Astrocyte (in vitro differentiated cells and primary cell): ENCODE measurements around the gene TTYH1. TPM values are rescaled to one million over a fixed set of nuclear protein-coding genes. Genes with fewer than 3 reads are reported as not detected.

Source experiments
- DNase-seq: peaks from one replicate; pipeline ENCODE4 v3.0.0-alpha.2; 2010; ENCODE audit warnings: low read depth
- FAIRE-seq: peaks from 2 replicates; lab custom pipeline; 2011; peaks lifted over from hg19 to GRCh38; lab: Jason Lieb, UNC
- H2AFZ ChIP-seq: 2 replicates; pipeline ENCODE4 v1.6.0; 2012; ENCODE audit warnings: low read depth, low read length, inconsistent platforms
- H3K27ac ChIP-seq: 2 replicates; pipeline ENCODE4 v1.5.1; 2011; ENCODE audit warnings: low read depth, low read length, inconsistent platforms
- H3K27me3 ChIP-seq: 2 replicates; pipeline ENCODE4 v1.6.0; 2011; ENCODE audit warnings: low read length, inconsistent platforms; ENCODE audit not compliant: insufficient read depth
- H3K36me3 ChIP-seq: 2 replicates; pipeline ENCODE4 v1.5.1; 2011; ENCODE audit warnings: low read length, inconsistent platforms; ENCODE audit not compliant: insufficient read depth
- H3K4me1 ChIP-seq: 2 replicates; pipeline ENCODE4 v1.5.1; 2011; ENCODE audit warnings: low read length, inconsistent platforms; ENCODE audit not compliant: insufficient read depth
- H3K4me2 ChIP-seq: 2 replicates; pipeline ENCODE4 v1.6.0; 2012; ENCODE audit warnings: low read length, inconsistent platforms
- H3K4me3 ChIP-seq: 2 replicates; pipeline ENCODE4 v1.5.1; 2011; ENCODE audit warnings: low read depth, mild to moderate bottlenecking, low read length, inconsistent platforms; ENCODE audit not compliant: insufficient read depth
- H3K79me2 ChIP-seq: 2 replicates; pipeline ENCODE4 v1.6.0; 2012; ENCODE audit warnings: mild to moderate bottlenecking, low read length, inconsistent platforms; ENCODE audit not compliant: insufficient read depth
- H3K9ac ChIP-seq: 2 replicates; pipeline ENCODE4 v1.6.0; 2012; ENCODE audit warnings: mild to moderate bottlenecking, low read length, inconsistent platforms
- H3K9me3 ChIP-seq: 2 replicates; pipeline ENCODE4 v1.5.1; 2012; ENCODE audit warnings: low read depth, mild to moderate bottlenecking, low read length, inconsistent platforms; ENCODE audit not compliant: insufficient read depth
- H4K20me1 ChIP-seq: 2 replicates; pipeline ENCODE4 v1.6.0; 2012; ENCODE audit warnings: low read length, inconsistent platforms; ENCODE audit not compliant: insufficient read depth
- H3K27ac Mint-ChIP-seq: one replicate; pipeline ENCODE4 v1.8.0; 2021; ENCODE audit warnings: mild to moderate bottlenecking, mixed read lengths; ENCODE audit not compliant: unreplicated experiment
- H3K27me3 Mint-ChIP-seq: one replicate; pipeline ENCODE4 v1.8.0; 2021; ENCODE audit warnings: low read depth, mixed read lengths; ENCODE audit not compliant: unreplicated experiment
- H3K36me3 Mint-ChIP-seq: one replicate; pipeline ENCODE4 v1.8.0; 2021; ENCODE audit warnings: low read depth, mixed read lengths; ENCODE audit not compliant: unreplicated experiment
- H3K4me1 Mint-ChIP-seq: one replicate; pipeline ENCODE4 v1.8.0; 2021; ENCODE audit warnings: low read depth, mixed read lengths; ENCODE audit not compliant: unreplicated experiment
- H3K4me3 Mint-ChIP-seq: one replicate; pipeline ENCODE4 v1.8.0; 2021; ENCODE audit warnings: mild to moderate bottlenecking, moderate library complexity, mixed read lengths; ENCODE audit not compliant: unreplicated experiment
- H3K9me3 Mint-ChIP-seq: one replicate; pipeline ENCODE4 v1.8.0; 2021; ENCODE audit warnings: mild to moderate bottlenecking, mixed read lengths; ENCODE audit not compliant: unreplicated experiment
- CTCF ChIP-seq: IDR thresholded peaks from 2 replicates; pipeline ENCODE4 v1.5.1; 2011; ENCODE audit warnings: low read depth, mild to moderate bottlenecking, inconsistent platforms, low read length, moderate library complexity; ENCODE audit not compliant: insufficient read depth
- EZH2 ChIP-seq: IDR thresholded peaks from 2 replicates; pipeline ENCODE4 v1.6.1; 2012; ENCODE audit warnings: mild to moderate bottlenecking, low read length, inconsistent platforms; ENCODE audit not compliant: insufficient read depth
- total RNA-seq: library from RNA; stranded (reverse); gene quantifications from 2 replicates; pipeline ENCODE4 v1.2.1, GENCODE V29; 2021

TTYH1 gene
- total RNA-seq, 1 donor from 2014 or later = 8.4 TPM

- no peak overlapping the region for H3K9ac ChIP-seq
- Mint-ChIP-seq H3K27ac (peak overlapping the region; percentile 12), H3K9me3 (no peaks in the 10 kb centered on the region), H3K36me3 (no peaks in the 10 kb centered on the region), H3K27me3 (peaks cover 2% of the 10 kb centered on the region), H3K4me3 (no peak overlapping the region), H3K4me1 (peaks cover 7% of the 10 kb centered on the region)
- no peaks in the 10 kb centered on the region for H3K36me3 ChIP-seq
- H2AFZ ChIP-seq = no peak overlapping the region
- FAIRE-seq (no peak), DNase-seq (no peak)
- no peaks in the 10 kb centered on the region for H3K9me3 ChIP-seq
- H3K79me2 ChIP-seq = no peaks in the 10 kb centered on the region
- H3K27me3 ChIP-seq = no peaks in the 10 kb centered on the region
- no peaks in the 10 kb centered on the region for H3K4me1 ChIP-seq
- H4K20me1 ChIP-seq = peaks cover 22% of the 10 kb centered on the region
- no peak overlapping the region for H3K4me2 ChIP-seq
- no peak overlapping the region for H3K4me3 ChIP-seq
- TF ChIP-seq CTCF (no peak), EZH2 (no peak)
- no peak overlapping the region for H3K27ac ChIP-seq
Observed at GRCh38 chr19:54429545-54430227, 14.4 kb downstream of the TTYH1 start.

- no peak for FAIRE-seq
- no peaks in the 10 kb centered on the region for H3K36me3 ChIP-seq
- H3K27me3 ChIP-seq = no peaks in the 10 kb centered on the region
- H3K9ac ChIP-seq = no peak overlapping the region
- Mint-ChIP-seq H3K4me3 (no peak overlapping the region), H3K36me3 (peaks cover 3% of the 10 kb centered on the region), H3K9me3 (no peaks in the 10 kb centered on the region), H3K27me3 (no peaks in the 10 kb centered on the region), H3K27ac (no peak overlapping the region), H3K4me1 (peaks cover 7% of the 10 kb centered on the region)
- TF ChIP-seq CTCF (no peak), EZH2 (no peak)
- no peaks in the 10 kb centered on the region for H3K79me2 ChIP-seq
- peaks cover 31% of the 10 kb centered on the region for H4K20me1 ChIP-seq
- H3K27ac ChIP-seq = no peak overlapping the region
- no peaks in the 10 kb centered on the region for H3K4me1 ChIP-seq
- peak overlapping the region; percentile 39 for H3K4me2 ChIP-seq
- no peak overlapping the region for H3K4me3 ChIP-seq
- no peak for DNase-seq
- no peak overlapping the region for H2AFZ ChIP-seq
- no peaks in the 10 kb centered on the region for H3K9me3 ChIP-seq
Observed at GRCh38 chr19:54430306-54431254, 15.3 kb downstream of the TTYH1 start.
